Activated CD8-positive, alpha-beta memory T cell treated with anti-CD3 and anti-CD28 coated beads, Interleukin-2, amount 50 U/mL, for 48 hours (primary cell): ENCODE measurements around the gene FAM171A2.
"Not testable (repeated sequence)": the region's sequence is repeated elsewhere in the genome, so short reads cannot be mapped to it uniquely, and the experiment has no call there.

Experiments
- DNase-seq: peaks from one replicate; pipeline ENCODE4 v3.0.0-alpha.2; 2020

Gene FAM171A2

DNA sequence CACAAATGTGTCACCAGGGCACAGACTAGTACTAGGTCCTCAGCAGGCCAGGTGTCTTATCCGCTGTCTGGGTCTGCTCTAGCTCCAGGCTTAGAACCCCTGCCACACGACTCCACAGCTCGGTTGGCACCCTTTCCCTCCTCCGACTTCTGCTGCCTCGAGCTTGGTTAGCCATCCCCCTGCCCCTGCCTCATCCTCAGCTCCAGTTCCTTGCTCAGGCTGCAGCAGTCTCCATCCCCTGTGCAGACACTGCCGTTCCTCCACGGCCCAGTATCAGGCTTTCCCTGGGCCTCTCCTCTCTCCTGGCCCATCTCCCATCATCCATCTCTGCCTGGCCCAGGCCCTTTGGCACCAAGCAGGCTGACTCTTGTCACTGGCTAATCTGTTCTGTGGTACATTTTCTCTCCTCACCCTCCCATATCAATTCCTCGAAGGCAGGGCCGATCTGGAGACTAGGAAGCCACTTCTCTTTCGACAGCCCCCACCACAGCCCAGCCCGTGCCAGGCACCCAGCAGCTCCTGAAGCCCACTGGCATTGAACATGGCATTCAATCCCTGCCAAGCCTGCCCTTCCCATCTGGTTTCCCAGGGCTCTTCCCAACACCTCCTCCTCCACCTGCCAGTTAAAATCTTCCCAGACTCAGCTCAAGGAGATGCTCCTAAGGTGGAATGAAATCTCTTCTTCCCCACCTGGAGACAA is 20.0 kb downstream of the FAM171A2 start:
- no peak for DNase-seq

GRCh38 chr17:44340553-44340952 is 23.1 kb downstream of the FAM171A2 start:
- not testable (repeated sequence) for DNase-seq

DNA sequence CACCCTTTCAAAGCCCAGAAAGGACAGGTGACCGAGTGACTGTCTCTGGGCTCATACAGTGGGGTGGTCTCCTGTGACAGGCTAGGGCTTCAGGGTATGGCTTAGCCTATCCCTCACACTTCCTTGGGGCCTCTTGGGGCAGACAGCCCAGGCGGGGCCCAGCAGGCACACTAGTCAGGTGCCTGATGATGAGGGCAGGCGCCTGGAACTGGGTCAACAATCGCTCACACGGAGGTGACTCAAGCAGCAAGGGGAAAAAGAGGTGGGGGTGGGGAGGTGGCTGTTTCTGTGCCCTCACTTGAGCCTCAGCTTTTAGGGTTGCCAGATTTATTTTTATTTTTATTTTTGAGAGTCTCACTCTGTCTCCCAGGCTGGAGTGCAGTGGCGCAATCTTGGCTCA is 25.0 kb downstream of the FAM171A2 start:
- DNase-seq = no peak

DNA sequence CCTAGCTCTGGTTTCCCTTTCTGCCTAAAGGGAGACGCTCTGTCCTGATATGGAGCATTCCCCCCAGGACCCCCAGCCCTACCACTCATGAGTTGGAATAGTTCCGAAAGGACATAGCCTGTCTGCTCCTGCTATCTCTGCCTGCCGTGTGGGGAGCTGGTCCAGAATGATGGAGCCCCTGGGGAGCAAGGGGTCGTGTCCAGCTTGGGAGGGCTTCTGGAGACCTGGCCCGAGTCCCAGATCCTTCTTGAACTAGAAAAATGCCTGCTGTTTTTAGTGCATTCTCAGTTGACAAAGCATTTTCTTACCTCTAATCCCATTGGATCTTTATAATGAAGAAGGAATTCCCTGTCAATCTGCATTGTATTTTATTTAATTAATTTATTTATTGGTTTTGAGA is 27.7 kb downstream of the FAM171A2 start:
- DNase-seq = no peak

DNA sequence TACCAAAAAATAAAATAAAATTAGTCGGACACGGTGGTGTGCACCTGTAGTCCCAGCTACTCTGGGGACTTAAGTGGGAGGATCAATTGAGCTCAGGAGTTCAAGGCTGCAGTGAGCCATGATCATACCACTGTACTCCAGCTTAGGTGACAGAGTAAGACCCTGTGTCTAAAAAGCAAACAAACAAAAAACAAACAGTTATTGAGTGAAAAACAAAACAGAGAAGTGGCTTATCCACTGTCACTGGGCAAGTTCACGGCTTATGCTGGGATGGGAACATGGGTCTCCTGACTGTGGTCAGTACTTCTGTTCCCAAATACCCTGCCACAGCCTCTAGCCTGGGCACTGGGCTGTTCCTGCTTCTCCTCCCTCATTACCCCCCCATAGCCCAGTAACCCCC is 28.1 kb downstream of the FAM171A2 start:
- DNase-seq = no peak

DNA sequence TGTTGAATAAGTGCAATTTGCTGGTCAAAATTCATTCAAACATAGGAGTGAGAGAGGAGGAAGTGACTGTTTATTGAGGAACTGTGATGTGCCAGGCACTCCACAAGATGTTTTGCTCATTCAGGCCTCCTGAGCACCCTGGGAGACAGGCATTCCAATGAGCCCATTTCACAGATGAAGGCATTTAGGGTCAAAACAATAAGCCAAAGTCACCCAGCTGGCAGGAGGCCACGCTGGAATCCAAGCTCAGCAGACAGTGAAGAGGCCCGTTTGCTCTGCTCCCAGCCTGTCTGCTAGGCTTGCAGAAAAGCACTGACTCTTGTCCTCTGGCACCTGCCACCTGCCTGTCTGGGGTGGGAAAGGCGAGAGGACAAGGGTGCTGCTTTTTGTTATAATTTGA is 28.9 kb downstream of the FAM171A2 start:
- no peak for DNase-seq

GRCh38 chr17:44334315-44334714 is 29.3 kb downstream of the FAM171A2 start:
- no peak for DNase-seq

DNA sequence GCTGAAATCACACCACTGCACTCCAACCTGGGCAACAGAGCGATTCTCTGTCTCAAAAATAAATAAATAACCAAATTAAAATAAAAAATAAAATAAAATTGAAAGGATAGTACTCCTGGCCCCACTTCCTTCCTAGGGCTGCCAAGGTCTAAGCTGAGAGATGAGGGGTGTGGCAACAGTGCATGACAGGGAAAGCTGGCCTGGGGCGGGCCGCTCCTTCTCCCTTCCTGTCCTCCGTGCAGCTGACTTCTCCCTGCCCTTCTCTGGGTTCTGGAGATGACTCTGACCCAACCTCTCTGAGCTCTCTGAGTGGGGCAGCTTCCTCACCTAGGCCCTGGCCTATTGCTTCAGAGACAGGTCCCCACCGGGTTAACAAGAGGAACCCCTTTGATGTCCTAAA is 30.3 kb downstream of the FAM171A2 start:
- DNase-seq = no peak

- peak; percentile 80 for DNase-seq
Measured at GRCh38 chr17:44331249-44331760, 32.3 kb downstream of the FAM171A2 start.

GRCh38 chr17:44330263-44330662 is 33.4 kb downstream of the FAM171A2 start:
- not testable (repeated sequence) for DNase-seq

GRCh38 chr17:44329516-44329915 is 34.1 kb downstream of the FAM171A2 start:
- DNase-seq = not testable (repeated sequence)

DNA sequence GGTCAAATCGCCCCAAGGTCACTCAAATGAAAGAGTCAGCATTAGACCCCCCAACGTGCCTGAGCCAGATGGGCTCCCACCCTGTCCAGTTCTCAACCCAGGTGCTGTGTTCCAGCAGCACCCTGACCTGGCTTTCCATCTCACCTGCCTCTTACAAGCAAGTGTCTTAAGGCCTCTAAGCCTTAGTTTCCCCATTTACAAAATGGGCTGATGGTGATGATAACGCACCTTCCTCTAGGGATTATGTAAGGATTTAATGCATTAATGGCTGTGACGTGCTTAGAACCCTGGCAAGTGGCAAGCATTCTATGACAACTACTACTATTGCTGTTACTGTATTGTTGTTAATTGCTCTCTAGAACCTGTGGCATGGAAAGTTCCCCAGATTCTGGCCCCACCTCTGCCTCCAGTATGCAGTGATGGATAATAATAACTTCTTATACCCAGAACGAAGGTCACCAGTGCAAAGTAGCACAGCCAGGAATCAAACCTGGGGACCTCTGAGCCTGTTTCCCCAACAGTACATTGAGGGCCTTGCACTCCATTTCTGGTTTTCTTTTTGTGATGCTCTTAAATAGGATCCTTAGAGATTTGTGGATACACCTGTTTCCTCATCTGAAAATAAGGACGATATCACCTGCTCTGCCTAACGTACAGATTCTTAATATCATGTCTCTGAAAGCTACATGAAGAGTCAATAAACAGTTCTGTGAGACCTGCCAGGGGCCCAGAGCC is 35.8 kb downstream of the FAM171A2 start:
- no peak for DNase-seq

DNA sequence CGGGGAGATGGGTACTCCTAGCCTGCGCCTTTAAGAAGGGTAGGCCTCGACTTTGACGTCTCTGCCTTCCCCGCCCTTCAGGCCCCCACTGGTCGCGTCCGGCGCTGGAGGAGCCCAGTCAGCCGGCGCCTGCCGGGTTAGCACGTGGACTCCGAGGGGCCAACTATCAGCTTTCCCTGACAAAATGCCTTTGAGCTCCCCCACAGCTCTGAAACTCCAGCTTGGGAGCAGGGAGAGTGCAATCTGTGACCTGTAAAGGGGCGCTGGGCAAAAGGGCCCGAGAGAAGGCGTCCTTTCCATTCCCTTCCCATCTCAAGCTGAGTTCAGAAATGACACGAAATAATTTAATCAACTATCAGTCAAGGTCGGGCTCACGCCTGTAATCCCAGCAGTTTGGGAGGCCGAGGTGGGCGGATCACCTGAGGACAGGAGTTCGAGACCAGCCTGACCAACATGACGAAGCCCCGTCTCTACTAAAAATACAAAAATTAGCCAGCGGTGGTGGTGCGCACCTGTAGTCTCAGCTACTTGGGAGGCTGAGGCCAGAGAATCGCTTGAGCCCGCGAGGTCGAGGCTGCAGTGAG is 36.7 kb downstream of the FAM171A2 start:
- peak; percentile 94 for DNase-seq

DNA sequence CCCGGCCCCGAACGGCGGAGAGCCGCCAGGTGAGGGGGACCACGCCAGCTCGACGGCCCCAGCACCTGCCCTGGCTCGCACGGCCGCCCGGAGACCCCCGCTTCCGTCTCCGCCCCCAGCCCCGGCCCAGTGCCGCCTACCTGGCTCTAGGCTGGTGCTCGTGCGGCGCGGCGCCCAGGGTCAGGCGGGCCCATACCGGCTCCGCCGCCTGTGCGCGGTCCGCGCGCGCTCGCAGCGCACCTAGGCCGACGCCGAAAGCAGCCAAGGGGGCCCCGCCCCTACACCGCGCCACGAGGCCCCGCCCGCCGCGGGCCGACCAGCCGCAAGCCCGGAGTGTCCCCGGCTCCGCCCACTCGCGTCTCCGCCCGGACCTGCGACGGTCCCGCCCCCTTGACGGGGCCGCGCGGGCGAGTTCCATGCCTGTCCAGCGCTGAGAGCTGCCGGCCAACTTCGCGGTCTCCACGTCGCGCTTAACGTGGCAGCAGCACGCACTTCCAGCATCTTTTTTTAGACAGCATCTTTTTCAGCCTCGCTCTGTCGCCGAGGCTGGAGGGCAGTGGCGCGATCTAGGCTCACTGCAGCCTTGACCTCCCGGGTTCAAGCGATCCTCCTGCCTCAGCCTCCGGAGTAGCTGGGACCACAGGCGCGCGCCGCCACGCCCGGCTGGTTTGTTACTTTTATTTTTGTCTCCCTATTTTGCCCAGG is 38.9 kb downstream of the FAM171A2 start, which contains the start of gene SLC25A39:
SLC25A39 (minus strand) TSS at position 253 of the 705 bp plus-strand sequence. CDS start 1,261 bp downstream, outside the sequence.
- peak; percentile 97 for DNase-seq

- peak; percentile 68 for DNase-seq
Measured at GRCh38 chr17:44324092-44324570, 39.5 kb downstream of the FAM171A2 start.

DNA sequence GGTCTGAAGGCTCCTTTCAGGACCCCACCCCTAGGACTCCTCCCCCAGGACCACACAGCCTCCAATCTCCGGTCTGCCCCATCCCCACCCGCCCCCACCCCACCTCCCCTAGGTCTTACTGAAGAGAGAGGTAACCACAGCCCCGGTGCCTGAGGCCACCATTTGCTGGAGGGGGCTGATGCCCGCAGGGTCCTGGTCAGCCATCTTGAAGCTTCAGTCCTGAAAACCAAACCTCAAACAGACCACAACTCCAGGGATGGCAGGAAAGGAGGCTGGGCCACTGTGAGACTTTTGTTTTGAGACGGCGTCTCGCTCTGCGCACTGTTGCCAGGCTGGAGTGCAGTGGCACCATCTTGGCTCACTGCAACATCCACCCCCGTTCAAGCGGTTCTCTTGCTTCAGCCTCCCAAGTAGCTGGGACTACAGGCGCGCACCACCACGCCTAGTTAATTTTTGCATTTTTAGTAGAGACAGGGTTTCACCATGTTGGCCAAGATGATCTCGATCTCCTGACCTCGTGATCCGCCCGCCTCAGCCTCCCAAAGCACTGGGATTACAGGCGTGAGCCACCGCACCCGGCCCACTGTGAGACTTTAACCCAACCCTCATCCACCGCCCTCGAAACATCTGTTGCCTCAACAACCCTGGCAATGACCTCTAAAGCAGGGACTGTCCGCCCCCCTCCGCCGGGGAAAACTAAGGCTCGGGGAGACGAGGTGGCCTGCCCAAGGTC is 40.1 kb downstream of the FAM171A2 start:
- no peak for DNase-seq

DNA sequence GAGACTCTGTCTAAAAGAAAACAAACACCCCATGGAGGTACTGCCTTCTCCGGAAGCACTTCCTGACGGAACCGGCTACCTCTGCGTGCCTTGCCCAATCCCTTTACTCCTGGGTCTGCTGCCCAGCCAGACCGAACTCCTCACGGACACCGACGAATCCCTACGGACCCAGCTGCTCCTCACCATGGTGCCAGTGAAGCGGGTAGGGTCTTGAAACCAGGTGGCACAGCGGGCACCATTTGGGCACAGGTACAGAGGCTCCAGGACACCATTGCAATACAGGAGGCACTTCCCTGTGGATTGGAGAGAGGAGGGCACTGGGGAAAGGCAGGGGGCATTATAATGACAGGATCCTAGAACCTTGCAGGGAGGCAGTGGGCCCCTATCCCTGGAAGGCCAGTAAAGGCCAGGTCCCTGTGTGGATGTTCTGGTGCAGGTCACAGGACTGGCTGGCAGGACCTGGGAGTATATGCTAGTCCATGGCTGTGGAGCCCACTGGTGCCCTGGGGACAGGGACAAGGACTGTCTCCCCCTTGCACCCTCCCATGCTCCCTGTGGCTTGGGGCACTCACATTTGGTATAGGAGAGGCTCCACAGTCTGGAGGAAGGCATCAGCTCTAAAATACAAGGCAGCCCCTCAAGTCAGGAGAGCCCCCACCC is 41.3 kb downstream of the FAM171A2 start:
- no peak for DNase-seq

- DNase-seq = no peak
Measured at GRCh38 chr17:44321246-44322120, 42.2 kb downstream of the FAM171A2 start.

GRCh38 chr17:44320066-44320465 is 43.6 kb downstream of the FAM171A2 start:
- no peak for DNase-seq

- DNase-seq = no peak
Measured at GRCh38 chr17:44318077-44318892, 45.4 kb downstream of the FAM171A2 start.
